Measurements from ENCODE around the gene DTD1. TPM values are rescaled to one million over a fixed set of nuclear protein-coding genes. Genes with fewer than 3 reads are reported as not detected.

Gene DTD1
- polyA plus RNA-seq, 1 of the 3 experiments (the other 2 are of a cell fraction) = 81.1 TPM

GRCh38 chr20:18705490-18705889 lies 117.6 kb downstream of the DTD1 start (continued):
- TF ChIP-seq, protein P1, sequence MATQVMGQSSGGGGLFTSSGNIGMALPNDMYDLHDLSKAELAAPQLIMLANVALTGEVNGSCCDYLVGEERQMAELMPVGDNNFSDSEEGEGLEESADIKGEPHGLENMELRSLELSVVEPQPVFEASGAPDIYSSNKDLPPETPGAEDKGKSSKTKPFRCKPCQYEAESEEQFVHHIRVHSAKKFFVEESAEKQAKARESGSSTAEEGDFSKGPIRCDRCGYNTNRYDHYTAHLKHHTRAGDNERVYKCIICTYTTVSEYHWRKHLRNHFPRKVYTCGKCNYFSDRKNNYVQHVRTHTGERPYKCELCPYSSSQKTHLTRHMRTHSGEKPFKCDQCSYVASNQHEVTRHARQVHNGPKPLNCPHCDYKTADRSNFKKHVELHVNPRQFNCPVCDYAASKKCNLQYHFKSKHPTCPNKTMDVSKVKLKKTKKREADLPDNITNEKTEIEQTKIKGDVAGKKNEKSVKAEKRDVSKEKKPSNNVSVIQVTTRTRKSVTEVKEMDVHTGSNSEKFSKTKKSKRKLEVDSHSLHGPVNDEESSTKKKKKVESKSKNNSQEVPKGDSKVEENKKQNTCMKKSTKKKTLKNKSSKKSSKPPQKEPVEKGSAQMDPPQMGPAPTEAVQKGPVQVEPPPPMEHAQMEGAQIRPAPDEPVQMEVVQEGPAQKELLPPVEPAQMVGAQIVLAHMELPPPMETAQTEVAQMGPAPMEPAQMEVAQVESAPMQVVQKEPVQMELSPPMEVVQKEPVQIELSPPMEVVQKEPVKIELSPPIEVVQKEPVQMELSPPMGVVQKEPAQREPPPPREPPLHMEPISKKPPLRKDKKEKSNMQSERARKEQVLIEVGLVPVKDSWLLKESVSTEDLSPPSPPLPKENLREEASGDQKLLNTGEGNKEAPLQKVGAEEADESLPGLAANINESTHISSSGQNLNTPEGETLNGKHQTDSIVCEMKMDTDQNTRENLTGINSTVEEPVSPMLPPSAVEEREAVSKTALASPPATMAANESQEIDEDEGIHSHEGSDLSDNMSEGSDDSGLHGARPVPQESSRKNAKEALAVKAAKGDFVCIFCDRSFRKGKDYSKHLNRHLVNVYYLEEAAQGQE (IDR thresholded peaks at IDR 0.05; ENCODE audit: low read depth, low read length) = no peak
- TF ChIP-seq TAF1 (IDR thresholded peaks at IDR 0.05; ENCODE audit: borderline replicate concordance, low read depth, low read length) (no peak), MXI1 (IDR thresholded peaks at IDR 0.05; ENCODE audit: low read depth, low read length) (no peak), FOXM1 (IDR thresholded peaks at IDR 0.05; ENCODE audit: low read depth) (no peak), MEF2A (IDR thresholded peaks at IDR 0.05; ENCODE audit: borderline replicate concordance, low read depth) (peak; percentile 77; the same call in 1 of the 2 replicates), NRF1 (IDR thresholded peaks at IDR 0.05; ENCODE audit: low read depth, low read length) (no peak), TEAD4 (IDR thresholded peaks at IDR 0.05; ENCODE audit: borderline replicate concordance, insufficient read depth) (peak; percentile 86), JUND (IDR thresholded peaks at IDR 0.05) (peak; percentile 73), NFIC (IDR thresholded peaks at IDR 0.05; ENCODE audit: borderline replicate concordance) (no peak), PBX3 (IDR thresholded peaks at IDR 0.05) (peak; percentile 83), YY1 (IDR thresholded peaks at IDR 0.05; ENCODE audit: low read depth) (no peak; the same call in 1 of the 2 replicates), SIN3A (IDR thresholded peaks at IDR 0.05; ENCODE audit: borderline replicate concordance, low read depth, low read length) (no peak), FOXJ3 (CRISPR knock-in tag; IDR thresholded peaks at IDR 0.05) (no peak), CHD2 (IDR thresholded peaks at IDR 0.05; ENCODE audit: low read length, partially characterized antibody) (no peak), POLR2AphosphoS5 (IDR thresholded peaks at IDR 0.05; ENCODE audit: low read depth, low read length) (peak; percentile 38; the same call in 1 of the 2 replicates)
- TF ChIP-seq, protein P2, sequence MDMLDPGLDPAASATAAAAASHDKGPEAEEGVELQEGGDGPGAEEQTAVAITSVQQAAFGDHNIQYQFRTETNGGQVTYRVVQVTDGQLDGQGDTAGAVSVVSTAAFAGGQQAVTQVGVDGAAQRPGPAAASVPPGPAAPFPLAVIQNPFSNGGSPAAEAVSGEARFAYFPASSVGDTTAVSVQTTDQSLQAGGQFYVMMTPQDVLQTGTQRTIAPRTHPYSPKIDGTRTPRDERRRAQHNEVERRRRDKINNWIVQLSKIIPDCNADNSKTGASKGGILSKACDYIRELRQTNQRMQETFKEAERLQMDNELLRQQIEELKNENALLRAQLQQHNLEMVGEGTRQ (IDR thresholded peaks at IDR 0.05; ENCODE audit: borderline replicate concordance, low read depth, low read length) = no peak
- TF ChIP-seq, protein P3, sequence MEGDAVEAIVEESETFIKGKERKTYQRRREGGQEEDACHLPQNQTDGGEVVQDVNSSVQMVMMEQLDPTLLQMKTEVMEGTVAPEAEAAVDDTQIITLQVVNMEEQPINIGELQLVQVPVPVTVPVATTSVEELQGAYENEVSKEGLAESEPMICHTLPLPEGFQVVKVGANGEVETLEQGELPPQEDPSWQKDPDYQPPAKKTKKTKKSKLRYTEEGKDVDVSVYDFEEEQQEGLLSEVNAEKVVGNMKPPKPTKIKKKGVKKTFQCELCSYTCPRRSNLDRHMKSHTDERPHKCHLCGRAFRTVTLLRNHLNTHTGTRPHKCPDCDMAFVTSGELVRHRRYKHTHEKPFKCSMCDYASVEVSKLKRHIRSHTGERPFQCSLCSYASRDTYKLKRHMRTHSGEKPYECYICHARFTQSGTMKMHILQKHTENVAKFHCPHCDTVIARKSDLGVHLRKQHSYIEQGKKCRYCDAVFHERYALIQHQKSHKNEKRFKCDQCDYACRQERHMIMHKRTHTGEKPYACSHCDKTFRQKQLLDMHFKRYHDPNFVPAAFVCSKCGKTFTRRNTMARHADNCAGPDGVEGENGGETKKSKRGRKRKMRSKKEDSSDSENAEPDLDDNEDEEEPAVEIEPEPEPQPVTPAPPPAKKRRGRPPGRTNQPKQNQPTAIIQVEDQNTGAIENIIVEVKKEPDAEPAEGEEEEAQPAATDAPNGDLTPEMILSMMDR (IDR thresholded peaks at IDR 0.05) = no peak
- TF ChIP-seq, protein P4, sequence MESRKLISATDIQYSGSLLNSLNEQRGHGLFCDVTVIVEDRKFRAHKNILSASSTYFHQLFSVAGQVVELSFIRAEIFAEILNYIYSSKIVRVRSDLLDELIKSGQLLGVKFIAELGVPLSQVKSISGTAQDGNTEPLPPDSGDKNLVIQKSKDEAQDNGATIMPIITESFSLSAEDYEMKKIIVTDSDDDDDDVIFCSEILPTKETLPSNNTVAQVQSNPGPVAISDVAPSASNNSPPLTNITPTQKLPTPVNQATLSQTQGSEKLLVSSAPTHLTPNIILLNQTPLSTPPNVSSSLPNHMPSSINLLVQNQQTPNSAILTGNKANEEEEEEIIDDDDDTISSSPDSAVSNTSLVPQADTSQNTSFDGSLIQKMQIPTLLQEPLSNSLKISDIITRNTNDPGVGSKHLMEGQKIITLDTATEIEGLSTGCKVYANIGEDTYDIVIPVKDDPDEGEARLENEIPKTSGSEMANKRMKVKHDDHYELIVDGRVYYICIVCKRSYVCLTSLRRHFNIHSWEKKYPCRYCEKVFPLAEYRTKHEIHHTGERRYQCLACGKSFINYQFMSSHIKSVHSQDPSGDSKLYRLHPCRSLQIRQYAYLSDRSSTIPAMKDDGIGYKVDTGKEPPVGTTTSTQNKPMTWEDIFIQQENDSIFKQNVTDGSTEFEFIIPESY (IDR thresholded peaks at IDR 0.05; ENCODE audit: borderline replicate concordance, low read depth) = no peak
- TF ChIP-seq, protein P5, sequence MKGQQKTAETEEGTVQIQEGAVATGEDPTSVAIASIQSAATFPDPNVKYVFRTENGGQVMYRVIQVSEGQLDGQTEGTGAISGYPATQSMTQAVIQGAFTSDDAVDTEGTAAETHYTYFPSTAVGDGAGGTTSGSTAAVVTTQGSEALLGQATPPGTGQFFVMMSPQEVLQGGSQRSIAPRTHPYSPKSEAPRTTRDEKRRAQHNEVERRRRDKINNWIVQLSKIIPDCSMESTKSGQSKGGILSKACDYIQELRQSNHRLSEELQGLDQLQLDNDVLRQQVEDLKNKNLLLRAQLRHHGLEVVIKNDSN (IDR thresholded peaks at IDR 0.05; ENCODE audit: borderline replicate concordance, low read depth) = peak; percentile 78; the same call in 1 of the 2 replicates
